ENCODE measurements around the gene SH2D6. TPM values are rescaled to one million over a fixed set of nuclear protein-coding genes. Genes with fewer than 3 reads are reported as not detected.

SH2D6 gene
- total and polyA plus RNA-seq, 9 of the 15 experiments (the other 6 are each of a cell fraction or from before 2014, with no cell fraction given), result 0.07 to 0.76 (median 0.33) TPM; not detected in 2

GRCh38 chr2:85421260-85422071, 3.0 kb downstream of the SH2D6 start (continued):
- TF ChIP-seq SLC30A9 (CRISPR knock-in tag; IDR thresholded peaks at IDR 0.05), result no peak
- TF ChIP-seq ZNF197 (CRISPR knock-in tag; IDR thresholded peaks at IDR 0.05; ENCODE audit: low read depth), result no peak
- TF ChIP-seq, protein P1, sequence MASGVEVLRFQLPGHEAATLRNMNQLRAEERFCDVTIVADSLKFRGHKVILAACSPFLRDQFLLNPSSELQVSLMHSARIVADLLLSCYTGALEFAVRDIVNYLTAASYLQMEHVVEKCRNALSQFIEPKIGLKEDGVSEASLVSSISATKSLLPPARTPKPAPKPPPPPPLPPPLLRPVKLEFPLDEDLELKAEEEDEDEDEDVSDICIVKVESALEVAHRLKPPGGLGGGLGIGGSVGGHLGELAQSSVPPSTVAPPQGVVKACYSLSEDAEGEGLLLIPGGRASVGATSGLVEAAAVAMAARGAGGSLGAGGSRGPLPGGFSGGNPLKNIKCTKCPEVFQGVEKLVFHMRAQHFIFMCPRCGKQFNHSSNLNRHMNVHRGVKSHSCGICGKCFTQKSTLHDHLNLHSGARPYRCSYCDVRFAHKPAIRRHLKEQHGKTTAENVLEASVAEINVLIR (CRISPR knock-in tag; IDR thresholded peaks at IDR 0.05), result no peak
- TF ChIP-seq PHB (CRISPR knock-in tag; IDR thresholded peaks at IDR 0.05), result no peak
- no peak for TF ChIP-seq ARHGAP35 (IDR thresholded peaks at IDR 0.05; ENCODE audit: partially characterized antibody)
- no peak for TF ChIP-seq CBX1 (IDR thresholded peaks at IDR 0.05; ENCODE audit: low read depth)
- TF ChIP-seq HMGXB4 (CRISPR knock-in tag; IDR thresholded peaks at IDR 0.05), result no peak
- TF ChIP-seq ZEB2 (IDR thresholded peaks at IDR 0.05), result peak; percentile 85; the same call in 1 of the 2 replicates
- TF ChIP-seq TBP (optimal IDR thresholded peaks at IDR 0.05; ENCODE audit: low read depth, low read length), result peak; percentile 46
- no peak for TF ChIP-seq CBX2 (IDR thresholded peaks at IDR 0.05; ENCODE audit: insufficient read depth, low read length, poor library complexity, severe bottlenecking)
- TF ChIP-seq ZNF23 (CRISPR knock-in tag; IDR thresholded peaks at IDR 0.05), result no peak
- no peak for TF ChIP-seq ZZZ3 (IDR thresholded peaks at IDR 0.05)
- TF ChIP-seq ZNF239 (CRISPR knock-in tag; IDR thresholded peaks at IDR 0.05), result no peak
- TF ChIP-seq CBX8 (IDR thresholded peaks at IDR 0.05; ENCODE audit: borderline replicate concordance, extremely low read depth, low read depth, low read length, poor library complexity, severe bottlenecking), result no peak
- no peak for TF ChIP-seq POLR3A (IDR thresholded peaks at IDR 0.05; ENCODE audit: borderline replicate concordance, extremely low read depth, insufficient read depth, insufficient read length)
- 0 out of 2 replicates have a peak, but pooled peaks have one; percentile 24 for TF ChIP-seq ZNF583 (CRISPR knock-in tag; IDR thresholded peaks at IDR 0.05)
- TF ChIP-seq BRD9 (IDR thresholded peaks at IDR 0.05; ENCODE audit: low read depth, partially characterized antibody), result peak; percentile 37
- no peak for TF ChIP-seq ATF3 (IDR thresholded peaks at IDR 0.05)
- TF ChIP-seq ATF3 (CRISPR knock-in tag; conservative IDR thresholded peaks at IDR 0.05), result no peak
- TF ChIP-seq, protein P2, sequence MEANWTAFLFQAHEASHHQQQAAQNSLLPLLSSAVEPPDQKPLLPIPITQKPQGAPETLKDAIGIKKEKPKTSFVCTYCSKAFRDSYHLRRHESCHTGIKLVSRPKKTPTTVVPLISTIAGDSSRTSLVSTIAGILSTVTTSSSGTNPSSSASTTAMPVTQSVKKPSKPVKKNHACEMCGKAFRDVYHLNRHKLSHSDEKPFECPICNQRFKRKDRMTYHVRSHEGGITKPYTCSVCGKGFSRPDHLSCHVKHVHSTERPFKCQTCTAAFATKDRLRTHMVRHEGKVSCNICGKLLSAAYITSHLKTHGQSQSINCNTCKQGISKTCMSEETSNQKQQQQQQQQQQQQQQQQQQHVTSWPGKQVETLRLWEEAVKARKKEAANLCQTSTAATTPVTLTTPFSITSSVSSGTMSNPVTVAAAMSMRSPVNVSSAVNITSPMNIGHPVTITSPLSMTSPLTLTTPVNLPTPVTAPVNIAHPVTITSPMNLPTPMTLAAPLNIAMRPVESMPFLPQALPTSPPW (CRISPR knock-in tag; IDR thresholded peaks at IDR 0.05), result peak; percentile 47; the same call in 1 of the 2 replicates
- no peak for TF ChIP-seq POU5F1 (IDR thresholded peaks at IDR 0.05; ENCODE audit: borderline replicate concordance, low read depth, low read length, partially characterized antibody)
- TF ChIP-seq, protein P3, sequence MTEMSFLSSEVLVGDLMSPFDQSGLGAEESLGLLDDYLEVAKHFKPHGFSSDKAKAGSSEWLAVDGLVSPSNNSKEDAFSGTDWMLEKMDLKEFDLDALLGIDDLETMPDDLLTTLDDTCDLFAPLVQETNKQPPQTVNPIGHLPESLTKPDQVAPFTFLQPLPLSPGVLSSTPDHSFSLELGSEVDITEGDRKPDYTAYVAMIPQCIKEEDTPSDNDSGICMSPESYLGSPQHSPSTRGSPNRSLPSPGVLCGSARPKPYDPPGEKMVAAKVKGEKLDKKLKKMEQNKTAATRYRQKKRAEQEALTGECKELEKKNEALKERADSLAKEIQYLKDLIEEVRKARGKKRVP (CRISPR knock-in tag; IDR thresholded peaks at IDR 0.05), result no peak; the same call in 1 of the 2 replicates

All from K562 (cell line).